Mammary epithelial cell (primary cell): ENCODE measurements around the gene ENOX2.

Experiments used
- EZH2 ChIP-seq: IDR thresholded peaks from 2 replicates; pipeline ENCODE4 v1.6.1; 2012; ENCODE audit warnings: low read length, inconsistent platforms, borderline replicate concordance
- TF ChIP-seq, protein P1 (sequence below), 2 donors: IDR thresholded peaks in 1 of 2; conservative IDR thresholded peaks in 1 of 2; 2 replicates each; pipeline ENCODE4 v1.5.1; 2011 to 2012; ENCODE audit warnings: inconsistent platforms in 2 of 2, low read length in 2 of 2, mild to moderate bottlenecking in 2 of 2, control low read depth in 1 of 2, low read depth in 1 of 2; ENCODE audit not compliant: insufficient read depth in 1 of 2; ENCODE audit errors: extremely low read depth in 1 of 2

DNA sequence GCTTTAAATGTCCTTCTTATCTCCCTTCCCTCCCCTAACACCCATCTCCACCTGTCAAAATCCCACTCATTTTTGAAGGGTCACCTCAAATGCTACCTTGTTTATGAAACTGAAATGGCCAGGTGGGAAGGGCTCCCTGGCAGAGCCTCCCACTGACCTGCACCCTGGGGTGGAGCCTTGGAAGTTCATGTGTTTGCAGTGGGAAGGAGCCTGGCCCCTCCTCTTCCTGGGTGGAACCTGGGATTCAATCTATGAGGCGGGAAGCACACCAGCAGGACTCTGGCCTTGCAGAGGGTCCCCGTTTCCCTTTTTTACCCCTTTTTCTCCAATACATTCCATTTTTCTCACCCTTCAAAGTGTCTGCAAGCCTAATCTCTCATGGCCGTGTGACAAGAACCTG lies 197.4 kb downstream of the ENOX2 start:
- TF ChIP-seq, protein P1, sequence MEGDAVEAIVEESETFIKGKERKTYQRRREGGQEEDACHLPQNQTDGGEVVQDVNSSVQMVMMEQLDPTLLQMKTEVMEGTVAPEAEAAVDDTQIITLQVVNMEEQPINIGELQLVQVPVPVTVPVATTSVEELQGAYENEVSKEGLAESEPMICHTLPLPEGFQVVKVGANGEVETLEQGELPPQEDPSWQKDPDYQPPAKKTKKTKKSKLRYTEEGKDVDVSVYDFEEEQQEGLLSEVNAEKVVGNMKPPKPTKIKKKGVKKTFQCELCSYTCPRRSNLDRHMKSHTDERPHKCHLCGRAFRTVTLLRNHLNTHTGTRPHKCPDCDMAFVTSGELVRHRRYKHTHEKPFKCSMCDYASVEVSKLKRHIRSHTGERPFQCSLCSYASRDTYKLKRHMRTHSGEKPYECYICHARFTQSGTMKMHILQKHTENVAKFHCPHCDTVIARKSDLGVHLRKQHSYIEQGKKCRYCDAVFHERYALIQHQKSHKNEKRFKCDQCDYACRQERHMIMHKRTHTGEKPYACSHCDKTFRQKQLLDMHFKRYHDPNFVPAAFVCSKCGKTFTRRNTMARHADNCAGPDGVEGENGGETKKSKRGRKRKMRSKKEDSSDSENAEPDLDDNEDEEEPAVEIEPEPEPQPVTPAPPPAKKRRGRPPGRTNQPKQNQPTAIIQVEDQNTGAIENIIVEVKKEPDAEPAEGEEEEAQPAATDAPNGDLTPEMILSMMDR (conservative IDR thresholded peaks at IDR 0.05 in 1 of 2, IDR thresholded peaks at IDR 0.05 in 1 of 2; ENCODE audit: extremely low read depth in 1 of 2, insufficient read depth in 1 of 2, low read depth in 1 of 2, low read length in 2 of 2), result no peak
- TF ChIP-seq EZH2, result no peak
